HG02943 (cell line): ENCODE measurements around the gene FFAR1.
"Not testable (repeated sequence)": the region's sequence is repeated elsewhere in the genome, so short reads cannot be mapped to it uniquely, and the experiment has no call there.

Experiments used
- ATAC-seq: cut with Tn5 transposase; IDR thresholded peaks from one replicate; pipeline ENCODE4 v1.9.1; 2021; ENCODE audit warnings: mild to moderate bottlenecking, low read depth, moderate library complexity; ENCODE audit not compliant: unreplicated experiment

The FFAR1 gene

DNA sequence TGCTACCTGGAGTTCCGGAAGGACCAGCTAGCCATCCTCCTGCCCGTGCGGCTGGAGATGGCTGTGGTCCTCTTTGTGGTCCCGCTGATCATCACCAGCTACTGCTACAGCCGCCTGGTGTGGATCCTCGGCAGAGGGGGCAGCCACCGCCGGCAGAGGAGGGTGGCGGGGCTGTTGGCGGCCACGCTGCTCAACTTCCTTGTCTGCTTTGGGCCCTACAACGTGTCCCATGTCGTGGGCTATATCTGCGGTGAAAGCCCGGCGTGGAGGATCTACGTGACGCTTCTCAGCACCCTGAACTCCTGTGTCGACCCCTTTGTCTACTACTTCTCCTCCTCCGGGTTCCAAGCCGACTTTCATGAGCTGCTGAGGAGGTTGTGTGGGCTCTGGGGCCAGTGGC lies 11.7 kb downstream of the FFAR1 start:
- ATAC-seq = not testable (repeated sequence)

- not testable (repeated sequence) for ATAC-seq
Measured at GRCh38 chr19:35360081-35360480, 12.4 kb downstream of the FFAR1 start.

DNA sequence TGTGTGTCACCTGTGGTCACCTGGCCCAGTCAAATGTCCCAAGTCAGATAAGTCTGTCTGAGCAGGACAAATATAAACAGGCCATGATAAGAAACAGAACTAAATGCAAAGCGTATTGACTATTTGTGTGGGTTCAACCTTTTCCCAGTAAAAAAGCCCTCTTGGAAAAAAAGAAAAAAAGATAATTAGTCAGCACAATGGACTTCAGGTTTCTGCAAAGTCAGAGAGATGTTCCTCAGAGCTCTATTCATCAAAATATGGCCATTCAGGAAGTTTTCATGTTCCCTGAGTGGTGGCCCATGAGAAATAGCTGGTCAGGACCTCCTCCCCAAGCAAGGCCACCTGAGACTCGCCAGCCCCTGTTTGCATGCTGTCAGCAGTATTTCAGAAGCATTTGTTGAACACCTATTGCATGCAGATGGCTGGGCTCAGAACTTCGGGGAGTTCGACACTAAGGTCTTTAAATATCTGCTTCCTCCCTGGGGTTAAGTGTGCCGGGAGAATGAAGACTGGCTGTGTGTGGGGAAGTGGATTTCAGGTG lies 13.2 kb downstream of the FFAR1 start:
- no peak for ATAC-seq

GRCh38 chr19:35362261-35363000 lies 14.7 kb downstream of the FFAR1 start:
- ATAC-seq = no peak

- no peak for ATAC-seq
Measured at GRCh38 chr19:35363001-35363590, 15.4 kb downstream of the FFAR1 start.

- ATAC-seq = no peak
Measured at GRCh38 chr19:35363711-35364425, 16.2 kb downstream of the FFAR1 start.

DNA sequence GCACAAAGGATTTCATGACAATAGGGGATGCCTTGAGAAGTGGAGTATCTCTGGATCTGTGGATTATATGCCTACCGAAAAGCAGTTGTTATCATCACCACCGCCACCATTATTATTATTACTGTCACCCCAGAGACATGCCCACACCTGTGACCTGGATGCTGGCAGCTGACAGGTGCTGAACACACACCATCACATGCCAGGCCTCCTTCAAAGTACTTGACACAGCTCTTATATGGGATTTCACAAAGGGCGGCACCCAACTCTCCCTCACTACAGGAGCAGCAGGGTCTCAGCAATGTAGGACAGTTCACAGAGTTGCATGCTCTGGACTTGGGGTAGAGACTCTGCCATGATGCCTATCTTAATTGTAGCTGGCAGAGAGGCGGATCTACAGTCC lies 17.6 kb downstream of the FFAR1 start:
- ATAC-seq = no peak

- no peak for ATAC-seq
Measured at GRCh38 chr19:35368378-35368777, 20.7 kb downstream of the FFAR1 start.

- no peak for ATAC-seq
Measured at GRCh38 chr19:35369522-35369921, 21.8 kb downstream of the FFAR1 start.

GRCh38 chr19:35370722-35371121 lies 23.0 kb downstream of the FFAR1 start, which contains the start of gene GPR42:
Gene GPR42, plus strand, starts transcription at chr19:35371068. Its CDS starts 292 bp downstream, at chr19:35371360.
- ATAC-seq = no peak

- no peak for ATAC-seq
Measured at GRCh38 chr19:35373492-35373891, 25.8 kb downstream of the FFAR1 start.

GRCh38 chr19:35374031-35374430 lies 26.3 kb downstream of the FFAR1 start:
- not testable (repeated sequence) for ATAC-seq

DNA sequence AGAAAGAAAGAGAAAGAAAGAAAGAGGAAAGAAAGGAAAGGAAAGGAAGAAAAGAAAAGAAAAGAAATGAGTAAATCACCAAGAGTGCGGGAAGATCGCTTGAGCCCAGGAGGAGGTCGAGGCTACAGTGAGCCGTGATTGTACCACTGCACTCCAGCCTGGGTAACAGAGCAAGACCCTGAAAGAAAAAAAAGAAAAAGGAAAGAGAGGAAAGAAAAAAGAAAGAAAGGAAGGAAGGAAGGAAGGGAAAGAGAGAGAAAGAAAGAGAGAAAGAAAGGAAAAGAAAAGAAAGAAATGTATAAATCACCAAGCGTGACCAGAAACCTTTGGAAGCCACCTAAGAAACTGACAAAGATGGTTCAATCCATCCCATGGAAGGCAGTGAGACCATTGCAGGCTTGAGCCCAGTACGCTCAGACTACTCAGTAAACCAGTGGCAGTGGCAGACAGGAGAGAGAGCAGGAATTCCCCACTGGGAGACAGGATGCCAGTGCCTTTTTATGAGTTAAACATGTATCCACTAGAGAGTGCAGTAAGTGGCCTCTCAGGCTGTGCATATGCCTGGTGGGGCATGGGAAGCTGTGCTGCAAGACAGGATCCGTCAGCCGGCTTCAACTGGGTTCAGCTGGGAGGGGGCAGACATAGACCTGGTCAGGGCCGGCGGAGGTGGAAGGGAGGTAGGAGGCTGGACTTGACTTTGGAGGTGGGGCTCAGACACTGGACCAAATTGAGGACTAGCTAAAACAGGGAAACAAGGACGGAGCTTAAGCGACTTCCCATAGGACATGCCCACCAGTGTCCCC lies 28.0 kb downstream of the FFAR1 start:
- ATAC-seq = no peak

DNA sequence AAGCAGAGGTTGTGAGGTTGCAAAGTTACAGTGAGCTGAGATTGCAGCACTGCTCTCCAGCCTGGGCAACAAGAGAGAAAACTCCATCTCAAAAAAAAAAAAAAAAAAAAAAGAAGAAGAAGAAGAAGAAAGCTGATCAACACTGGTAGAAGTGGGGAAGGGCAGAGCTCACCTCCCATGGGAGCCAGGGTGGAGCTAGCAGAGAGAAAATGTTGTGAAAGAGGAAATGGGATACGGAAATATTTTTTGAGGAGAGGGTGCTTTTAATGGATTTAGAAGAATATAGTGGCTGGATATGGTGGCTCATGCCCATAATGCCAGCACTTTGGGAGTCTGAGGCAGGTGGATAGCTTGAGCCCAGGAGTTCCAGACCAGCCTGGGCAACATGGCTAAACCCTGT lies 30.0 kb downstream of the FFAR1 start:
- ATAC-seq = no peak

GRCh38 chr19:35378356-35378755 lies 30.7 kb downstream of the FFAR1 start:
- no peak for ATAC-seq

GRCh38 chr19:35379545-35379944 lies 31.8 kb downstream of the FFAR1 start:
- not testable (repeated sequence) for ATAC-seq

- ATAC-seq = no peak
Measured at GRCh38 chr19:35379992-35380391, 32.3 kb downstream of the FFAR1 start.

GRCh38 chr19:35380450-35381124 lies 32.9 kb downstream of the FFAR1 start:
- ATAC-seq = no peak

DNA sequence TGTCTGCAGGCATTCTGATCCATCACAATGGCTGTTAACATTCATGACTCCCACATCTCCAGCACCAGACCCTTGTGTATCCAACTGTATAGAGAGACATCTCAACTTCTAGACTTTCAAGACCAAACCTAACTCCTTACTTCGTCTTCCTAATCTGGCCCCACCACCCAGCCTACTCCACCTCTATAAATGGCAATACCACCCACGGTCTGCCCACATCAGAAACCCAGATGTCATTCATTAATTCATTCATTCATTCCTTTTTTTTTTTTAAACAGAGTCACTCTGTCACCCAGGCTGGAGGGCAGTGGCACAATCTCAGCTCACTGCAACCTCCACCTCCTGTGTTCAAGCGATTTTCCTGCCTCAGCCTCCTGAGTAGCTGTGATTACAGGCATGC lies 33.6 kb downstream of the FFAR1 start:
- ATAC-seq = no peak

DNA sequence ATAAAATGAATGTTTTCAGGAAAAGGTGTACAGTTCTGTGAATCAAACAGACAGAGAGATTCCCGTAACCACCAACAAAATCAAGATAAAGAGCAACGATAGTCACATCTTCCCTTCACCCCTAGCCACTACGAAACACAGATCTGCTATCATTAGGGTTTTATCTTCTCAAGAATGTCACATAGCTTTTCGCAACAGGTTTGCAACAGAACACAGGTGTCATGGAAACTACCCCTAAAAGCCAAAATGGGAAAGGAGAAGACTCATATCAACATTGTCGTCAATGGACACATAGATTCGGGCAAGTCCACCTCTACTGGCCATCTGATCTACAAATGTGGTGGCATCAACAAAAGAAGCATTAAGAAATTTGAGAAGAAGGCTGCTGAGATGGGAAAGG lies 34.2 kb downstream of the FFAR1 start:
- no peak for ATAC-seq
